Natural killer cell treated with Interleukin-12 subunit alpha and Interleukin-12 subunit beta and Interleukin-15 and Interleukin-18, amount 100 ng/mL, for 72 hours (primary cell): ENCODE measurements around the gene GALNT13. TPM values are rescaled to one million over a fixed set of nuclear protein-coding genes. Genes with fewer than 3 reads are reported as not detected.
"Not testable (repeated sequence)": the region's sequence is repeated elsewhere in the genome, so short reads cannot be mapped to it uniquely, and the experiment has no call there.

Source experiments
- ATAC-seq, 2 donors: fragments of 150-1000 bp; cut with Tn5 transposase in 1 of 2; sonication (Bioruptor Pico), chemical (Tn5 transposase) in 1 of 2; 2 replicates each; pipeline ENCODE4 v1.10.0; 2021
- DNase-seq: peaks from one replicate; pipeline ENCODE4 v3.0.0; 2022; ENCODE audit warnings: low spot score
- H3K27ac Mint-ChIP-seq, 2 donors: 1 replicate in 1 of 2; 2 replicates in 1 of 2; pipeline ENCODE4 v1.8.0; 2022; ENCODE audit warnings: mixed read lengths in 2 of 2, mild to moderate bottlenecking in 1 of 2, moderate library complexity in 1 of 2
- H3K27me3 Mint-ChIP-seq, 2 donors: 1 replicate in 1 of 2; 2 replicates in 1 of 2; pipeline ENCODE4 v1.8.0; 2022; ENCODE audit warnings: mixed read lengths in 2 of 2
- H3K36me3 Mint-ChIP-seq: one replicate; pipeline ENCODE4 v1.8.0; 2022; ENCODE audit warnings: mixed read lengths
- H3K4me1 Mint-ChIP-seq, 2 donors: 1 replicate in 1 of 2; 2 replicates in 1 of 2; pipeline ENCODE4 v1.8.0; 2022; ENCODE audit warnings: low read depth in 2 of 2, mixed read lengths in 2 of 2, mild to moderate bottlenecking in 1 of 2
- H3K4me3 Mint-ChIP-seq: one replicate; pipeline ENCODE4 v1.8.0; 2022; ENCODE audit warnings: mixed read lengths
- H3K9me3 Mint-ChIP-seq: 2 replicates; pipeline ENCODE4 v1.8.0; 2022; ENCODE audit warnings: mixed read lengths
- total RNA-seq, 2 donors: library from RNA; stranded (reverse); gene quantifications; one replicate each; pipeline ENCODE4 v1.2.3, GENCODE V29; 2022

The GALNT13 gene
- total RNA-seq, 2 donors from 2014 or later, result not detected

GRCh38 chr2:154459286-154459685 lies 587.6 kb downstream of the GALNT13 start:
- ATAC-seq (no peak), DNase-seq (no peak)
- Mint-ChIP-seq H3K4me3 (no peak overlapping the region), H3K27ac (no peak overlapping the region), H3K4me1 (no peaks in the 10 kb centered on the region), H3K27me3 (no peaks in the 10 kb centered on the region), H3K9me3 (peaks cover 5% of the 10 kb centered on the region), H3K36me3 (no peaks in the 10 kb centered on the region)

GRCh38 chr2:154462634-154463033 lies 590.9 kb downstream of the GALNT13 start:
- H3K9me3 Mint-ChIP-seq, result peaks cover 9% of the 10 kb centered on the region
- no peak for ATAC-seq
- DNase-seq, result no peak

GRCh38 chr2:154466226-154466625 lies 594.5 kb downstream of the GALNT13 start:
- DNase-seq, result no peak
- Mint-ChIP-seq H3K4me3 (no peak overlapping the region), H3K4me1 (no peaks in the 10 kb centered on the region), H3K9me3 (peaks cover 12% of the 10 kb centered on the region), H3K36me3 (no peaks in the 10 kb centered on the region), H3K27me3 (no peaks in the 10 kb centered on the region), H3K27ac (no peak overlapping the region)
- no peak for ATAC-seq

More at GRCh38 chr2:154462634-154463033, 590.9 kb downstream of the GALNT13 start:
- H3K36me3 Mint-ChIP-seq, result no peaks in the 10 kb centered on the region
- H3K27me3 Mint-ChIP-seq, result no peaks in the 10 kb centered on the region
- no peak overlapping the region for H3K4me3 Mint-ChIP-seq
- no peaks in the 10 kb centered on the region for H3K4me1 Mint-ChIP-seq
- H3K27ac Mint-ChIP-seq, result no peak overlapping the region

- Mint-ChIP-seq H3K27ac (no peak overlapping the region), H3K4me1 (no peaks in the 10 kb centered on the region), H3K9me3 (peaks cover 11% of the 10 kb centered on the region), H3K4me3 (no peak overlapping the region), H3K27me3 (no peaks in the 10 kb centered on the region), H3K36me3 (peaks cover under 1% of the 10 kb centered on the region)
- DNase-seq (no peak), ATAC-seq (no peak)
Observed at GRCh38 chr2:154470376-154470775, 598.7 kb downstream of the GALNT13 start.

GRCh38 chr2:154471492-154471891 lies 599.8 kb downstream of the GALNT13 start:
- H3K27me3 Mint-ChIP-seq, H3K4me3 Mint-ChIP-seq, H3K9me3 Mint-ChIP-seq, H3K36me3 Mint-ChIP-seq, DNase-seq, ATAC-seq, H3K27ac Mint-ChIP-seq, H3K4me1 Mint-ChIP-seq: not testable (repeated sequence)

- Mint-ChIP-seq H3K36me3 (peaks cover 4% of the 10 kb centered on the region), H3K27ac (no peak overlapping the region), H3K9me3 (peaks cover 14% of the 10 kb centered on the region), H3K4me3 (no peak overlapping the region), H3K27me3 (no peaks in the 10 kb centered on the region), H3K4me1 (no peaks in the 10 kb centered on the region)
- ATAC-seq (no peak), DNase-seq (no peak)
Observed at GRCh38 chr2:154477319-154477718, 605.6 kb downstream of the GALNT13 start.

- H3K27me3 Mint-ChIP-seq, result no peaks in the 10 kb centered on the region
- H3K27ac Mint-ChIP-seq, result no peak overlapping the region
- ATAC-seq, result no peak
- no peak overlapping the region for H3K4me3 Mint-ChIP-seq
- DNase-seq, result no peak
- H3K4me1 Mint-ChIP-seq, result no peaks in the 10 kb centered on the region
- peaks cover 2% of the 10 kb centered on the region for H3K36me3 Mint-ChIP-seq
- peaks cover 12% of the 10 kb centered on the region for H3K9me3 Mint-ChIP-seq
Observed at GRCh38 chr2:154480521-154480920, 608.8 kb downstream of the GALNT13 start.

GRCh38 chr2:154481336-154481735 lies 609.6 kb downstream of the GALNT13 start:
- Mint-ChIP-seq H3K4me3 (no peak overlapping the region), H3K4me1 (no peaks in the 10 kb centered on the region), H3K27me3 (no peaks in the 10 kb centered on the region), H3K27ac (no peak overlapping the region), H3K9me3 (peaks cover 11% of the 10 kb centered on the region), H3K36me3 (no peaks in the 10 kb centered on the region)
- DNase-seq, result no peak
- ATAC-seq, result no peak

- Mint-ChIP-seq H3K4me1 (no peaks in the 10 kb centered on the region), H3K9me3 (peaks cover 3% of the 10 kb centered on the region), H3K4me3 (no peak overlapping the region), H3K27ac (no peak overlapping the region), H3K27me3 (no peaks in the 10 kb centered on the region), H3K36me3 (no peaks in the 10 kb centered on the region)
- DNase-seq, result no peak
- no peak for ATAC-seq
Observed at GRCh38 chr2:154484338-154485099, 612.8 kb downstream of the GALNT13 start.

- Mint-ChIP-seq H3K4me1 (no peaks in the 10 kb centered on the region), H3K4me3 (no peak overlapping the region), H3K27ac (no peak overlapping the region), H3K9me3 (peaks cover 7% of the 10 kb centered on the region), H3K36me3 (no peaks in the 10 kb centered on the region), H3K27me3 (no peaks in the 10 kb centered on the region)
- DNase-seq, result no peak
- no peak for ATAC-seq
Observed at GRCh38 chr2:154488801-154489200, 617.1 kb downstream of the GALNT13 start.

- no peak for ATAC-seq
Observed at GRCh38 chr2:154489266-154489858, 617.6 kb downstream of the GALNT13 start.

GRCh38 chr2:154490530-154490929 lies 618.8 kb downstream of the GALNT13 start:
- H3K27ac Mint-ChIP-seq, result no peak overlapping the region
- no peak for DNase-seq
- H3K36me3 Mint-ChIP-seq, result no peaks in the 10 kb centered on the region
- H3K27me3 Mint-ChIP-seq, result no peaks in the 10 kb centered on the region
- H3K9me3 Mint-ChIP-seq, result peaks cover 7% of the 10 kb centered on the region
- ATAC-seq, result no peak
- no peaks in the 10 kb centered on the region for H3K4me1 Mint-ChIP-seq
- H3K4me3 Mint-ChIP-seq, result no peak overlapping the region

More at GRCh38 chr2:154489266-154489858, 617.6 kb downstream of the GALNT13 start:
- DNase-seq, result no peak
- no peaks in the 10 kb centered on the region for H3K4me1 Mint-ChIP-seq
- H3K27ac Mint-ChIP-seq, result no peak overlapping the region
- H3K27me3 Mint-ChIP-seq, result no peaks in the 10 kb centered on the region
- H3K9me3 Mint-ChIP-seq, result peaks cover 7% of the 10 kb centered on the region
- no peak overlapping the region for H3K4me3 Mint-ChIP-seq
- H3K36me3 Mint-ChIP-seq, result no peaks in the 10 kb centered on the region

GRCh38 chr2:154495455-154495868 lies 623.7 kb downstream of the GALNT13 start:
- no peak overlapping the region for H3K4me3 Mint-ChIP-seq

GRCh38 chr2:154497019-154497418 lies 625.3 kb downstream of the GALNT13 start:
- Mint-ChIP-seq H3K4me3 (no peak overlapping the region), H3K36me3 (no peaks in the 10 kb centered on the region), H3K27me3 (no peaks in the 10 kb centered on the region), H3K27ac (no peak overlapping the region), H3K9me3 (peaks cover 18% of the 10 kb centered on the region), H3K4me1 (no peaks in the 10 kb centered on the region)
- DNase-seq, result no peak
- no peak for ATAC-seq

More at GRCh38 chr2:154495455-154495868, 623.7 kb downstream of the GALNT13 start:
- H3K36me3 Mint-ChIP-seq, result no peaks in the 10 kb centered on the region
- no peak overlapping the region for H3K27ac Mint-ChIP-seq
- no peaks in the 10 kb centered on the region for H3K4me1 Mint-ChIP-seq
- no peak for ATAC-seq
- peaks cover 17% of the 10 kb centered on the region for H3K9me3 Mint-ChIP-seq
- no peak for DNase-seq
- H3K27me3 Mint-ChIP-seq, result no peaks in the 10 kb centered on the region
